ENCODE measurements around the gene BCKDHB. TPM values are rescaled to one million over a fixed set of nuclear protein-coding genes. Genes with fewer than 3 reads are reported as not detected.

BCKDHB gene
- total and polyA plus RNA-seq, 2 donors (not counting 3 experiments of a cell fraction or from before 2014, with no cell fraction given), result 5.6 to 12.2 TPM

GRCh38 chr6:80316686-80317231, 210.3 kb downstream of the BCKDHB start:
- Histone ChIP-seq H3K27ac (ENCODE audit: insufficient read depth, low read depth, low read length) (no peak overlapping the region), H4K20me1 (replicated peaks; ENCODE audit: control insufficient read depth, extremely low read depth, insufficient read depth, low read length) (no peaks in the 10 kb centered on the region), H3K9ac (replicated peaks; ENCODE audit: extremely low read depth, insufficient read depth, low read length) (no peak overlapping the region), H3K9me3 (replicated peaks; ENCODE audit: control insufficient read depth, insufficient read depth, low read length) (no peaks in the 10 kb centered on the region), H3K9me1 (replicated peaks; ENCODE audit: control insufficient read depth, extremely low read depth, insufficient read depth, low read length) (no peaks in the 10 kb centered on the region), H3K27me3 (ENCODE audit: control insufficient read depth in 2 of 2, insufficient read depth in 2 of 2, low read length in 2 of 2) (no peaks in the 10 kb centered on the region), H3K79me2 (ENCODE audit: control insufficient read depth, insufficient read depth, low read length) (no peaks in the 10 kb centered on the region), H2AFZ (ENCODE audit: low read depth, low read length) (no peak overlapping the region), H3K4me1 (ENCODE audit: control insufficient read depth, extremely low read depth, insufficient read depth, low read length) (no peaks in the 10 kb centered on the region), H3K36me3 (ENCODE audit: control insufficient read depth in 2 of 2, extremely low read depth in 1 of 2, insufficient read depth in 2 of 2, low read length in 2 of 2) (no peaks in the 10 kb centered on the region), H3K4me3 (replicated peaks in 1 of 3; ENCODE audit: insufficient read depth in 1 of 3, low read depth in 1 of 3, low read length in 3 of 3) (no peak overlapping the region), H3K4me2 (ENCODE audit: insufficient read depth, low read length) (no peak overlapping the region)
- dilution Hi-C loops (cut with MboI; ENCODE audit: extremely low pct_ligation_motif_present, low sequenced_read_pairs), result no loop called here
- DNase-seq (ENCODE audit: low read depth, low spot score) (peak; percentile 32), FAIRE-seq (no peak)
- intact Hi-C loops (cut with micrococcal nuclease), result no loop called here
- TF ChIP-seq CTCF (IDR thresholded peaks at IDR 0.05; ENCODE audit: extremely low read depth in 1 of 2, insufficient read depth in 1 of 2, low read depth in 1 of 2, low read length in 2 of 2) (no peak), POLR2AphosphoS5 (IDR thresholded peaks at IDR 0.05; ENCODE audit: insufficient read depth, low read depth, low read length) (no peak), FOS (IDR thresholded peaks at IDR 0.05; ENCODE audit: borderline replicate concordance, insufficient read depth, low read length) (no peak), MAX (IDR thresholded peaks at IDR 0.05; ENCODE audit: insufficient read depth, insufficient read length) (no peak), GATA2 (IDR thresholded peaks at IDR 0.05; ENCODE audit: insufficient read depth, insufficient read length, low read depth, low read length) (no peak), JUN (IDR thresholded peaks at IDR 0.05; ENCODE audit: borderline replicate concordance, insufficient read depth, insufficient read length, low read depth) (no peak), MYC (IDR thresholded peaks at IDR 0.05; ENCODE audit: low read depth, low read length) (no peak), POLR2A (IDR thresholded peaks at IDR 0.05; ENCODE audit: low read depth, low read length) (no peak), EZH2 (IDR thresholded peaks at IDR 0.05; ENCODE audit: borderline replicate concordance, low read depth, low read length, severe bottlenecking) (no peak)
- no TSS peak for BruUV-seq (replicated peaks)
- POLR2A ChIA-PET, result no interaction called here
- CTCF ChIA-PET, result interaction anchor here (1.1 kb wide), 1 partner anchor 9 kb away, joined by 3 read pairs; no protein-coding TSS in a partner anchor

Measured in endothelial cell of umbilical vein (primary cell).